GM18861 (cell line): ENCODE data around the gene STARD13.

Experiments
- ATAC-seq: cut with Tn5 transposase; IDR thresholded peaks from one replicate; pipeline ENCODE4 v1.9.1; 2021; ENCODE audit not compliant: unreplicated experiment

Gene STARD13

DNA sequence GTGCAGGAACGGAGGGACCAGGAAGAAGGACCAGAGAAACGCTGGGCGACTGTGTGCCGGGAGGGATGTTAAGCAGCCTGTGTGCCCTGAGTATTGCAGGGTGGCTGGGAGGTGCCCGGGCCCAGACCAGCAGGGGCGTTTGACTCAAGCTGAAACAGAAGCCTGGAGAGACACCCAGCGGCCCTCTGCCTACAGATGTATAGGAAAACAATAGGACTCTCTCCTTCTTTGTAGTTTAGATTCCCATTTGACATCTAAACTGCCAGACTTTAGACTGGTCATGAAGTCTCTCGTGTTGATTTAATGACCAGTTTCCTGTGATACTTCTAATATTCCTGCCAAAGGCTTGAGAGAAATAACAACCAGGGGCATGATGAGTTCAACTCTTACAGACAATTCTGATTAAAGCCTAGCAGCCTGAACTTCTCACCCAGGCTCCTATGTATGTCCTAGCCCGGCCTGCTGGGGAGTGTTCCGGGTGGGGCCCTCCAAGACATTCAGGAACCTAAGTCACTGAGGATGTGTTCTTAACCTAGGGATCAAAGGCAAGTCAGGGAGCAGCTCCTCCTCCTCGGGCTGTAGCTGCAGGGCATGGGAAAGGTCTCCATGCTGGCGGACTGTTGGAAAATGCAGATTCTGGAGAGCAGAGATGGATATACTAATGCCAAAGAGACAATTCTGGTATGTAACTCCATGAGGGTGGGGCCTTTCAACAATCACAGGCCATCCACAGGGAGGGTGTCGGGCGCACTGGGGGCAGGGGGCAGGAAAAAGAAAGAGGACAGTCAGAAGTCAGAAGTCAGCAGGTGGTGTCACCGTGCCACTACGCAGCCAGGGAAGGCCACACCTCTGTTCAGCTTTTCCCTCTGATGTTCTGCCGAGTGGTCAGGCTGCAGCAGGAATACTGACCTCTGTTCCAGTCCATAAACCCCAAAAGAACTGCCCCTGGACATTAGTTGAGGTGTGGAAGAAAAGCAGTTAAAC is 131.8 kb downstream of the STARD13 start:
- no peak for ATAC-seq

GRCh38 chr13:33152389-33152788 is 133.2 kb downstream of the STARD13 start:
- no peak for ATAC-seq

DNA sequence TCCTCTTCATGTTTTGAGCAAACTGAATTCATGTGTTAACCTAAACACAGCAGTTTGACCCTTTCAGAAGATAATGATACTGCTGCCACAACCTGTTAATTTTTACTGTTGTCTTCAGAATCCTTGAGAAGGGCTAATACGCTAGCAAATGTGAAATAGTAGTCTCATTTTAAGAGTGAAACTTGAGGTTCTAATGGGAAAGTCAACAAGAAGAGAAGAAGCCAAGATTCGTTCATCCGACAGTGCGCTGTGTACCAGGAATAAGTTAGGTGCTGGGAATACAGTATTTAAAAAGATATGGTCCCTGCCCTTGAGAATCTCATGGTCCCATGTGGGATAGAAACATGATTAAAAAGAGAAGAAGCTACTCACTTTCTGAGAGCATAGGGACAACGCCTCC is 134.9 kb downstream of the STARD13 start:
- ATAC-seq: no peak

DNA sequence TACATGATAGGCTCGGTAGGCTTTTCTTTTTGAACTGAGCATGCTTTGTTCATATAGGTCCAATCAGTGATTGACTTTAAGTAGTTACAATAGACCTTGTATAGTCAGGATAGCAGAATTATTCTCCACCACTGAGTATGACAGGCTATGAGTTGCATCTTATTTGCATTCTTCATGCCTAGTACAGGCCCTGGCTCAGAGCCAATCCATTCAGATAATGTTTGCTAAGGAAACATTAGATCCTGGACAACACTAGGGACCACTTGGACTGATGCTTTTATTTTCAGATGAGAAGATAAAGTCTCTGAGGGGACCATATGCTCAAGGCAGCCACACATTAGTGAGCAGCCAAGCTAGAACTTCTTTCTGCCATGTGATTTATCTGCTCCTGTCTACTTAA is 135.4 kb downstream of the STARD13 start:
- no peak for ATAC-seq

DNA sequence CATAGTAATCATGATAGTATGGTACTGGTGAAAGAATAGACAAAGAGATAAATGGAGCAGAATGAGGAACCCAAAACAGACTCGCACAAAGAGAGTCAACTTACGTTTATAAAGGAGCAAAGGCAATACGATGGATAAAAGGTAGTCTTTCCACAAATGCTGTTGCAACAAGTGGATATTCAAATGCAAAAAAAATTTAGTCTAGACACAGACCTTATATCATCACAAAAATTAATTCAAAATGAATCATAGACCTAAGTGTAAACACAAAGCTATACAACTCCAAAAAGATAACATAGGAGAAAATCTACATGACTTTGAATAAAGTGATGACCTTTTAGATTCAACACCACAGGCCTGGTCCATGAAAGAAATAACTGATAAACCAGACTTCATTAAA is 137.7 kb downstream of the STARD13 start:
- ATAC-seq: no peak

GRCh38 chr13:33146843-33147611 is 138.5 kb downstream of the STARD13 start:
- peak; percentile 89 for ATAC-seq

GRCh38 chr13:33145667-33146066 is 139.9 kb downstream of the STARD13 start:
- no peak for ATAC-seq

DNA sequence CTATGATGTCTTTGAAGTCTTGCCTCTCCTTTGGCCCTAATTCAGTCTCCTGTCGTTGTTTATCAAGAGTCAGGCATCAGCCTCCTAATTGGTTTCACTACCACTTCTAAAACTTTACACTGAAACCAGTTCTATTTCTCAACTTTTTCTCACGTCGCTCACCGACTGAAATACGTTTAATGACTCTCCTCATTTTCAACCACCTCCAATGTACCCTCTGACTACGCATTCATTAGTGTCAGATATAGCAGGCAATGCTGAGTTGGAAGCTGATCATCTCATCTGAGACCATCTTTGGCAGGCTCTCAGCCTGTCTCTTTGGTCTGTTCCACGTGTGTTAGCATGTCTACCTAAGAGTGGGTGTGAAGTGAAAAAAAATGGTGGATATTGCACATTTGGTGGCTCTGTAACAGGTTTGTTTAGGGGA is 141.2 kb downstream of the STARD13 start:
- no peak for ATAC-seq

GRCh38 chr13:33139780-33140535 is 145.6 kb downstream of the STARD13 start:
- ATAC-seq: no peak

GRCh38 chr13:33139184-33139583 is 146.4 kb downstream of the STARD13 start:
- ATAC-seq: no peak

DNA sequence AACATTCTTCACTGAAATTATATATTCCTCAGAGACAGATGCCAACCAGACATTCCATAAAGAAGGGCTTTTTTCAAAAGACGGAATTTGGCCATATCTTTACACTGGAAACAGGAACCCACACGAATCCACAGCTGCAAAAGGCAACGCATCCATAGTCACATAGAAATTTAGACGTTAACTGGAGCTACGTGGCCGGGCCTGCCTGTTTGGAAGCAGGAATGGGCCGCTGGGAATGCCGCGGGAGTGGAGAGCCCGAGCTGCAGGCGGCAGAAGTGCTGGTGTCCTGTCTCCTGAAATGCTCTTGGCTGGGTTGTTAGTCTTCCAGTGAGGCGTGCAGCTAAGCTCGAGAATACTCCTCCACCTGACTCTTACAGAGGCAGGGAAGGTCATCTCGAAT is 147.1 kb downstream of the STARD13 start:
- ATAC-seq: no peak

DNA sequence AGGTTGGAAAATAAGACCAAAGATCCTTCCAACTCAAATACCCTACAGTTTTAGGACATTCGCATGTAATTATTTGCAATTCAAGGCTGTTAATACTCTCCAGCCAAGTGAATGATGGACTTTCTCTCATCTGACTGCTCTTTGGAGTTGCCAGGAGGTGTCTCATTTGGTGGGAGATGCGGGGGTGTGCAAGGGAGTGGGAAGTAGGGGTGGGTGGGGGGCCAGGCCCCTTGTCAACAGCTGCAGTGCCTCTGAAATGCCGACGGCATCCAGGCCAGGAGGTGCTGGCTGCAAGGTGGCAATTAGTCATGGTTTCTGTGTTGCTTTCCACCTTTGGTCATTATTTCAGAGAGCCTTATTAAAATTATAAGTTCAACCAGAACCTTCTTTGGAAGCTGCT is 147.8 kb downstream of the STARD13 start:
- no peak for ATAC-seq

DNA sequence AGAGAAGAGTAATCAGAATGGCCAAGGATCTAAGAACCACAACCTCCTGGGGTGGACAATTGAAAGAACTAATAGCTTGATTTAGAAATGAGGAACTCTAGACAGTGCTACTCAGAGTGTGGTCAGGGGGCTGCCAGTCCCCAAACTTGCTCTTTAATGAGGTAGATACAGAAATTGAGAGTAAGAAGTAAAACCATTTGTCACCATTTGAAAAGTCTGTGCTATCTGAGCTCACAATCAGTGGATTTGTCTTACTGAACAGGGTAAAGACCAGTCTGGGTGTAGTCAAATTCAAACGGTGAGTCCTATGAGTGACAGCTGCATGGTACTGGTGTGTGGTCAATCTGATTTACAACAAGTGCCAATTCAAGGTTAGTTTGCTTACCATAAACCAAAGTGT is 150.5 kb downstream of the STARD13 start:
- no peak for ATAC-seq

DNA sequence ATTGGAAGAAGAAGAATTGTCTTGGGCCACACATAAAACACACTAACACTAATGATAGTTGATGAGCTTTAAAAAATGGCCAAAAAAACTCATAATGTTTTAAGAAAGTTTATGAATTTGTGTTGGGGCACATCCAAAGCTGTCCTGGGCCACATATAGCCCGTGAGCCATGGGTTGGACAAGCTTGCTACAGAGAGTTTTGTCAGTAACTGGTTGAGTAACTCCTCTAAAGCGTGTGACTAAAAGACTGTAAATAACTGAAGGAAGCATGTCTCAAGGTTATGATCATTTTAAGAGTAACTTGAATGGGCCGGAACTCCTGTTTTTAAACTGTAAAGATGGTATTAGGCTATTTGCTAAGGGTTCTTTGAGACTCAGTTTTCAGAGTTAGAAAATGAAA is 151.3 kb downstream of the STARD13 start:
- no peak for ATAC-seq

GRCh38 chr13:33132644-33133440 is 152.7 kb downstream of the STARD13 start:
- no peak for ATAC-seq

- no peak for ATAC-seq
Observed at GRCh38 chr13:33129886-33130285, 155.7 kb downstream of the STARD13 start.

DNA sequence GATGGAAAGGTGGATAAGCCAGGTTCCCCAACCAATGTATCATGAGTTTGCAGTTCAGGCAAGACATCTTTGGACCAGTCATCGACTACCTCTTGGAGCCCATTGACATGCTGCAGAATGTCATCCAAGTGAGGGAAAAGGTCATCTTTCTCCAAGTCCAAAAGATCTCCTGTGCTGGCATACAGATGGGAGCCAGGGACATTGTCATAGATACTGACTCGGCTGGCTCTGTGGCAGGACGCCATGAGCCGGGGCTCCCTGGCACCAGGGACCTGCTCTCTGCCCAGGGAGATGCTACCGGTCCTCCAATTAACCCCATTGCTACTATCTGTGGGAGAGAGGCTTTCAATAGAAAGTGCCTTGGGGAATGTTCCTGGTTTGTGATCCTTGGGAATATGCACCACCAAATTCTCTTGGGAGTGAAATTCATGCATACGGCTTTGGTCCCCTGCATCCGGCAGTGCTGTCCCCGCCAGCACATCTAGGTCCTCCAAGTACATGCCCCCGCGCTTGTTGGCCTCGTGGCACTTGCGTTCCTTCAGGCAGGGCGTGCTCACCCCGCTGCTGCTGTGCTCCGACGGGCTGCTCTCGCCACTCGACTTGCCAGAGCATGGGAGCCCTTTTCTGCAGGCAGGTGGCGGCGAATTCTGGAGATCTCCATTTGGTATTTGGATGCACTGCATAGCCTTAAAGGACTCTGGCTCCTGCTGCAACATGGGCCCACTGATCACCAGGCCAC is 156.3 kb downstream of the STARD13 start:
- no peak for ATAC-seq

DNA sequence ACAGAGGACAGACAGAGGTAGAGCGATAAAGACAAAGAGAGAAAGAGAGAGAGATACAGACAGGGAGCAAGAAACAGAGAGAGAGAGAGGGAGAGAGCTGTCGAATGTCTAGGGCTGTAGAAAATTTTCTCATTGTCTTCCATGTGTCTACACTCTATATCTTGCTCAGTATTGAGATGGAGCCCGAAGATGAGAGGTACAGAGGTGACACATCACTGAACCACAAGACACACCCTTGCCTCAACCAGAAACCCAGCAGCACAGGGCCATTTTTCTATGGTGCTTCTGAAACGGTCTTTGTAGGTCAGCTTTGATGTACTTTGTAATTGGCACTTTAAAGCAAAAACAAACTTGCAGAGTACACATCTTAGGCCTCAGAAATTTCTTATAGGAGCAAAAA is 157.4 kb downstream of the STARD13 start:
- ATAC-seq: no peak

DNA sequence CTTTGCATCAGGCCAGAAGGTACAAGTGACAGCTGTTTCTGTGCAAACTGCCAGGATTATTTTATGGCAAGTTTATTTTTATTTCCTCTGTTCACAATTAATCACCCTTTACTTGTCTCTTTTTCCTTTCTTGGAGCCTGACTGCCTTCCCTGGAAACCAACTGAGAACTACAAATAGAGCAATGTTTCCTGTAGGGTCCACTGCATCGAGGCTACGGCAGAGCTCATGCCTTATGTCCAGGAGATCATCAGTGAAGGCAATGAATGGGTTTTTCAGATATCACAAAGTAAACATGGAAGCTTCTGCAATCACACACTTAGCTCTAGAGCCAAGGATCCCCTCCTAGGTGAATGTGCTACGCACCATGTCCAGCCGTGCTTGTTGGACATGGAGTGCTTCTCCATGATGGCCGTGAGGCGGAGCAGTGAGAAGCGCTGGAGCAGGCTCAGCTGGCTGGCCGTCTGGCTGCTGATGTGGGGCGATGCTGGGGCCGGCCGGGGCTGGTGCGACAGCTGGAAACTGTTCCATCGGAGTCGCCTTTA is 158.5 kb downstream of the STARD13 start:
- no peak for ATAC-seq
